ENCODE results near the gene TBC1D10A. TPM values are rescaled to one million over a fixed set of nuclear protein-coding genes. Genes with fewer than 3 reads are reported as not detected.

The TBC1D10A gene
- total and polyA plus RNA-seq, 11 donors: 4.3 to 10.1 (median 7.1) TPM

DNA sequence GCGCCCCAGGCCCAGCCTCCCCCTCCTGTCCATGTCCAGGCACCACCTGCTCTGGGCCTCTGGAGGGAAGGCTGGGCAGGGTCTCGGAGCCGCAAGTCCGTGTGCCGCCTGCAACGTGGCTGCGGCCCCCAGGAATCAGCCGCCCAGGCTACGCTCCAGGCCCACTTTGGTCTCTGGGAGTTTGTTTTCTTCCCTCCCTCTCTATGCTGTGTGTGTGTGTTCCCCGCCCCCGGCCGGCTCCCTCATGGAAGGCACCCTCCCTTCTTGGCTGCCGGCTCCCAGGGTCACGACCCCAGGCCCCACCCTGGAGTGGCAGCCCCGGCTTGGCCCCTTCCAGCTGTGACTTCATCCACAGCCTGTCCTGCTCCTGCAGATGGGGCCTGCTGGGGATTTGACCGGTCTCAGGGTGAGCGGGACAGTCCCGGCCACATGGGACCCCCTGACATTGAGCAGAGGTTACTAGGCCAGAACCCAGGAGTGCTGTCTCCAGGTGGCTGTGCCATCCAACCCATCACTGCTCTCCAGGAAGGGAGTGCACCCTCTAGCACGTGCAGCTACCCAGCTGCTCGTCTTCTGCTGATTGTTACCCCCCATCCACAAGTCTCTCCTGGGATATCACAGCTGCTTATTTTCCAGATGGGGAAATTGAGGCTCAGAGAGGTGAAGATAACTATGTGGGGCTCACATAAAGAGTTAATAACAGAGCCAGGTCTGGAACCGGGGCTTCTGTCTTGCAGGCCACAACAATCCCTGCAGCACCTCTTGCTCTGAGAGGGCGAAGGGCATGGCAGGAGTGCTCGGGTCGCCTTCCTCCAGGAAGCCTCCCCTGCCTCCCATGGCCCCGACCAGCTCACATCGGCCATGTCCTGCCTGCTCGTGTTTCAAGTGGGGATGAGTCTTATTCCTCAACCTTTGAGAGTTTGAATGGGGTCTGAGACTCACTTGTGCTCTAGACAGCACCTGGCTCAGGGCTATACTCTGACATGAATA, 77.4 kb downstream of the TBC1D10A start:
- H3K9me3 ChIP-seq: no peaks in the 10 kb centered on the region
- H3K4me1 ChIP-seq: peaks cover 0 to 58% (median 23%) of the 10 kb centered on the region in 12 donors
- TF ChIP-seq, protein P1, sequence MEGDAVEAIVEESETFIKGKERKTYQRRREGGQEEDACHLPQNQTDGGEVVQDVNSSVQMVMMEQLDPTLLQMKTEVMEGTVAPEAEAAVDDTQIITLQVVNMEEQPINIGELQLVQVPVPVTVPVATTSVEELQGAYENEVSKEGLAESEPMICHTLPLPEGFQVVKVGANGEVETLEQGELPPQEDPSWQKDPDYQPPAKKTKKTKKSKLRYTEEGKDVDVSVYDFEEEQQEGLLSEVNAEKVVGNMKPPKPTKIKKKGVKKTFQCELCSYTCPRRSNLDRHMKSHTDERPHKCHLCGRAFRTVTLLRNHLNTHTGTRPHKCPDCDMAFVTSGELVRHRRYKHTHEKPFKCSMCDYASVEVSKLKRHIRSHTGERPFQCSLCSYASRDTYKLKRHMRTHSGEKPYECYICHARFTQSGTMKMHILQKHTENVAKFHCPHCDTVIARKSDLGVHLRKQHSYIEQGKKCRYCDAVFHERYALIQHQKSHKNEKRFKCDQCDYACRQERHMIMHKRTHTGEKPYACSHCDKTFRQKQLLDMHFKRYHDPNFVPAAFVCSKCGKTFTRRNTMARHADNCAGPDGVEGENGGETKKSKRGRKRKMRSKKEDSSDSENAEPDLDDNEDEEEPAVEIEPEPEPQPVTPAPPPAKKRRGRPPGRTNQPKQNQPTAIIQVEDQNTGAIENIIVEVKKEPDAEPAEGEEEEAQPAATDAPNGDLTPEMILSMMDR (IDR thresholded peaks at IDR 0.05): no peak
- no peak for TF ChIP-seq POLR2A (IDR thresholded peaks at IDR 0.05)
- peak overlapping the region in 4 of 12 donors; percentile 41 to 78 (median 60) for H3K27ac ChIP-seq
- peak; percentile 63 to 86 (median 79) for DNase-seq
- H3K27me3 ChIP-seq: peaks cover 10 to 55% (median 31%) of the 10 kb centered on the region in 9 donors
- intact Hi-C loops (cut with DNase I): loop anchor here in 5 of 10 donors (5.0 kb wide), 2 partner anchors 37 to 42 kb away; no protein-coding TSS in a partner anchor
- no peaks in the 10 kb centered on the region for H3K36me3 ChIP-seq
- H3K4me3 ChIP-seq: peak overlapping the region in 6 of 12 donors; percentile 4 to 45 (median 20)
- 55 to 68% (median 62%) methylated on average over 22 to 27 of the region's 27 CpGs for WGBS, 4 donors
- peak; percentile 24 to 73 (median 48) for ATAC-seq

DNA sequence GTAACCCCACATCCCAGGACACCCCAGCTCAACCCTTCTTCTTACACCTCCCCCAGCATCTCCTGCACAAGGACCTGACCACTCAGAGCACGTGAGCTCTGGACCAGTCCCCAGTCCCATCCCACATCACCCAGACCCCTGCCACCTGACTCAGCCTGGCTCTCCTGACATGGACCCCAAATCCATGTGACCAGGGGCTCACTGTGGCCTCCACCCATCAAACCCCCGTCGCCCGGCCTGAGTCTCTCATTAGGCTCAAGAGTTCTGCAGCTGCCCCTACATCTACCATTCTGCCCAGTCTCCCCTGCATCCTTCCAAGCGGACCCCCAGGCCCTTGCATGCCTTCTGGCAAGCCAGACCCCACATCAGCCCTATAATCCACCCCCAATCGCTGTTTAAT, 78.3 kb downstream of the TBC1D10A start:
- DNase-seq (no peak), ATAC-seq (no peak)
- H3K4me1 ChIP-seq: peaks cover 0 to 53% (median 21%) of the 10 kb centered on the region in 12 donors
- peak overlapping the region in 5 of 12 donors; percentile 4 to 45 (median 21) for H3K4me3 ChIP-seq
- no peaks in the 10 kb centered on the region for H3K9me3 ChIP-seq
- intact Hi-C loops (cut with DNase I): loop anchor here in 2 of 10 donors (5.0 kb wide), 2 partner anchors 36 to 41 kb away; no protein-coding TSS in a partner anchor
- H3K36me3 ChIP-seq: no peaks in the 10 kb centered on the region
- H3K27me3 ChIP-seq: peaks cover 10 to 62% (median 31%) of the 10 kb centered on the region in 9 donors
- TF ChIP-seq POLR2A (IDR thresholded peaks at IDR 0.05): no peak
- TF ChIP-seq, protein P1 (IDR thresholded peaks at IDR 0.05): no peak
- 68 to 75% (median 71%) methylated on average over 6 of the region's 6 CpGs for WGBS, 4 donors
- H3K27ac ChIP-seq: peak overlapping the region in 3 of 12 donors; percentile 47 to 78 (median 72)

DNA sequence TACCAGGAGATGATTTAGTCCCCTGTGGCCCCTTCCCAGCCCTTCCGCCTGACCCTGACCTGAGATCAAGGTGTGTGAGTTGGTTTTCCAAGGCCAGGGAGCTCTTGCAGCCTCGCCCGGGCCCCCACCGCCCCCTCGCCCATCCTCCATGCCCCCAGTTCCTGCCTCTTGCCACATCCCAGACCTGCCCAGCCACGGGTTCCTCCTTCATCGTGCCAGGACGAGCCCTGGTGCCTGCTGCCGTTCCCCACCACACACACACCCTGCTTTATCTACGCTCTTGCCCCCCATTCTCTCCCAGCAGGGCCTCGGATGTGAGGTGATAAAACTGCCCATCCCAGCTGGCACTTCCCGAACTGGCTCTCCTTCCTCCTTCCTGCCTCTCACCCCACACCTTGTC, 78.8 kb downstream of the TBC1D10A start:
- no peaks in the 10 kb centered on the region for H3K36me3 ChIP-seq
- peaks cover 10 to 62% (median 31%) of the 10 kb centered on the region in 9 donors for H3K27me3 ChIP-seq
- H3K4me1 ChIP-seq: peaks cover 0 to 50% (median 18%) of the 10 kb centered on the region in 12 donors
- peak overlapping the region in 1 of 12 donors; percentile 45 for H3K4me3 ChIP-seq
- ATAC-seq: no peak
- H3K27ac ChIP-seq: peak overlapping the region in 2 of 12 donors; percentile 72 to 78
- TF ChIP-seq, protein P1 (IDR thresholded peaks at IDR 0.05): no peak
- TF ChIP-seq POLR2A (IDR thresholded peaks at IDR 0.05): no peak
- intact Hi-C loops (cut with DNase I): loop anchor here in 2 of 10 donors (5.0 kb wide), 2 partner anchors 36 to 41 kb away; no protein-coding TSS in a partner anchor
- WGBS, 4 donors: 71 to 76% (median 73%) methylated on average over 11 to 12 of the region's 12 CpGs
- no peaks in the 10 kb centered on the region for H3K9me3 ChIP-seq
- DNase-seq: no peak

DNA sequence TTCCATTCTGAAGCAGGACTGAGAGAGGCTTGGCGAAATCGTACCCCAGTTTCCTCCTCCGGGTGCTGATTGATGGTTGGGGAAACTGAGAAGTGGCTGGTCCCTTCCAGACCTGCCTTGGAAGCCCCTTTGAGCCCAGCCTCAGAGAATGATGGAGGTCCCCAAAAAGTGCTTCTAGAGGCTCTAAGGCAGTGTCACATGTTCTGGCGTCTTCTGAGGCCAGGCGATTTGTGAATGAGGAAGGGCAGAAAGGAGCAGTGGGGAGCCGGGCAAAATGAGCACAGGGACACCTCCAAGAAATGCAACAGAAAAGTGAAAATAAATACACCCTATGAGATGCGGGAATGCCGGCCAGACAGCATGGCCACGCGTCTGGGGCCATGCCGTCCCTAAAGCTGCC, 79.2 kb downstream of the TBC1D10A start:
- peak overlapping the region in 1 of 12 donors; percentile 64 for H3K27ac ChIP-seq
- 70 to 87% (median 83%) methylated on average over 11 of the region's 11 CpGs for WGBS, 4 donors
- TF ChIP-seq POLR2A (IDR thresholded peaks at IDR 0.05): no peak
- TF ChIP-seq, protein P1 (IDR thresholded peaks at IDR 0.05): no peak
- no peaks in the 10 kb centered on the region for H3K9me3 ChIP-seq
- peaks cover 0 to 45% (median 15%) of the 10 kb centered on the region in 12 donors for H3K4me1 ChIP-seq
- peaks cover 10 to 66% (median 31%) of the 10 kb centered on the region in 9 donors for H3K27me3 ChIP-seq
- intact Hi-C loops (cut with DNase I): loop anchor here in 2 of 10 donors (5.0 kb wide), 2 partner anchors 35 to 40 kb away; no protein-coding TSS in a partner anchor
- H3K36me3 ChIP-seq: no peaks in the 10 kb centered on the region
- ATAC-seq (no peak), DNase-seq (no peak)
- peak overlapping the region in 1 of 12 donors; percentile 45 for H3K4me3 ChIP-seq
